Naive thymus-derived CD4-positive, alpha-beta T cell (primary cell): ENCODE data around the gene PCNX1. TPM values are rescaled to one million over a fixed set of nuclear protein-coding genes. Genes with fewer than 3 reads are reported as not detected.

Source experiments
- ATAC-seq: fragments of 150-1000 bp; cut with Tn5 transposase; 2 replicates; pipeline ENCODE4 v1.10.0; 2021; ENCODE audit warnings: mild to moderate bottlenecking, moderate library complexity
- CTCF ChIA-PET: fragments of 350-600 bp; sonication (Branson Sonifier 250); formaldehyde crosslinking; loops from one replicate; lab custom pipeline; 2021; ENCODE audit warnings: antibody characterized with exemption; lab: Charles Lee
- POLR2A ChIA-PET: fragments of 350-600 bp; sonication (Branson Sonifier 250); formaldehyde crosslinking; loops from one replicate; lab custom pipeline; 2021; ENCODE audit warnings: antibody characterized with exemption, inconsistent platforms; lab: Charles Lee
- DNase-seq, 9 donors: peaks; one replicate each; pipeline versions ENCODE4 v3.0.0 to v3.0.0-alpha.2; 2020 to 2022; ENCODE audit warnings: mixed read lengths in 1 of 9
- H3K27ac ChIP-seq: one replicate; pipeline ENCODE4 v1.7.0; 2013; ENCODE audit warnings: mild to moderate bottlenecking, low read depth, low read length, moderate library complexity
- H3K27me3 ChIP-seq, 2 donors: one replicate each; pipeline ENCODE4 v1.7.0; 2013; ENCODE audit warnings: low read length in 2 of 2, mild to moderate bottlenecking in 2 of 2, moderate library complexity in 2 of 2; ENCODE audit not compliant: control insufficient read depth in 2 of 2, insufficient read depth in 2 of 2
- H3K36me3 ChIP-seq, 3 experiments: 1 replicate in 2 of 3; 2 replicates in 1 of 3; pipeline ENCODE4 v1.7.0; 2013; ENCODE audit warnings: low read length in 3 of 3, mild to moderate bottlenecking in 3 of 3, moderate library complexity in 1 of 3; ENCODE audit not compliant: insufficient read depth in 3 of 3, control insufficient read depth in 2 of 3
- H3K4me1 ChIP-seq, 2 donors: one replicate each; pipeline ENCODE4 v1.7.0; 2013; ENCODE audit warnings: low read length in 2 of 2, mild to moderate bottlenecking in 2 of 2, moderate library complexity in 1 of 2; ENCODE audit not compliant: control insufficient read depth in 2 of 2, insufficient read depth in 2 of 2
- H3K4me3 ChIP-seq: 2 replicates; pipeline ENCODE4 v1.7.0; 2013; ENCODE audit warnings: mild to moderate bottlenecking, low read length
- H3K9me3 ChIP-seq, 3 experiments: 1 replicate in 2 of 3; 2 replicates in 1 of 3; pipeline ENCODE4 v1.7.0; 2013; ENCODE audit warnings: low read length in 3 of 3; ENCODE audit not compliant: control insufficient read depth in 2 of 3
- H3K27ac Mint-ChIP-seq, 9 donors: one replicate each; pipeline ENCODE4 v1.8.0; 2020 to 2022; ENCODE audit warnings: mixed read lengths in 9 of 9, mild to moderate bottlenecking in 8 of 9, moderate library complexity in 5 of 9, inconsistent platforms in 2 of 9
- H3K27me3 Mint-ChIP-seq, 5 donors: one replicate each; pipeline ENCODE4 v1.8.0; 2021 to 2022; ENCODE audit warnings: mixed read lengths in 5 of 5, mild to moderate bottlenecking in 1 of 5
- H3K36me3 Mint-ChIP-seq, 5 donors: one replicate each; pipeline ENCODE4 v1.8.0; 2020 to 2022; ENCODE audit warnings: mixed read lengths in 5 of 5, mild to moderate bottlenecking in 3 of 5, inconsistent platforms in 1 of 5
- H3K4me1 Mint-ChIP-seq, 7 donors: one replicate each; pipeline ENCODE4 v1.8.0; 2020 to 2022; ENCODE audit warnings: mixed read lengths in 7 of 7, mild to moderate bottlenecking in 3 of 7, inconsistent platforms in 1 of 7
- H3K4me3 Mint-ChIP-seq, 10 donors: one replicate each; pipeline ENCODE4 v1.8.0; 2020 to 2022; ENCODE audit warnings: mild to moderate bottlenecking in 10 of 10, mixed read lengths in 10 of 10, moderate library complexity in 6 of 10, inconsistent platforms in 2 of 10
- H3K9me3 Mint-ChIP-seq, 11 donors: one replicate each; pipeline ENCODE4 v1.8.0; 2020 to 2022; ENCODE audit warnings: mixed read lengths in 11 of 11, mild to moderate bottlenecking in 4 of 11, inconsistent platforms in 1 of 11, moderate library complexity in 1 of 11
- intact Hi-C, 2 donors: fragments of 100-400 bp; cut with micrococcal nuclease; formaldehyde crosslinking; loops; one replicate each; pipeline ENCODE4 v1.15.1; 2023
- polyA plus RNA-seq, 2 donors: library from polyadenylated mRNA; unstranded; fragments of 300-500 nt; fragmentation: Illumina TruSeq; gene quantifications; one replicate each; pipeline ENCODE4 v1.2.3, GENCODE V29; 2021
- total RNA-seq, 6 experiments: library from RNA in 5 of 6; stranded (reverse) in 5 of 6; gene quantifications; 1 replicate in 5 of 6; 2 replicates in 1 of 6; pipeline ENCODE4 v1.2.3 and lab custom pipeline; 2021 to 2026

The PCNX1 gene
- total and polyA plus RNA-seq, 7 experiments from 2014 or later = 11.2 to 114 (median 111) TPM

- peaks cover 0 to 5% (median 0%) of the 10 kb centered on the region in 3 experiments for H3K36me3 ChIP-seq
- no peaks in the 10 kb centered on the region for H3K27me3 Mint-ChIP-seq
- no peak for DNase-seq
- intact Hi-C loops = loop anchor here (5.0 to 10.0 kb wide), 2 partner anchors 417 to 420 kb away; partner anchors contain the start of gene SIPA1L1 (in 2 of the 2)
- peaks cover 0 to 8% (median 0%) of the 10 kb centered on the region in 5 donors for H3K36me3 Mint-ChIP-seq
- H3K4me3 Mint-ChIP-seq = peak overlapping the region in 2 of 10 donors; percentile 51 to 55
- H3K27ac ChIP-seq = peak overlapping the region; percentile 54
- H3K4me3 ChIP-seq = no peak overlapping the region
- no peaks in the 10 kb centered on the region for H3K9me3 Mint-ChIP-seq
- no peak for ATAC-seq
- peaks cover 32 to 70% (median 51%) of the 10 kb centered on the region in 7 donors for H3K4me1 Mint-ChIP-seq
- H3K27me3 ChIP-seq = no peaks in the 10 kb centered on the region
- CTCF ChIA-PET = interaction anchor here (0.7 to 4.5 kb wide), 18 partner anchors 9 to 107 kb away, joined by 3 to 114 read pairs (median 8); partner anchors contain the start of gene MAP3K9
- peak overlapping the region in 8 of 9 donors; percentile 71 to 97 (median 88) for H3K27ac Mint-ChIP-seq
- peaks cover 9 to 26% of the 10 kb centered on the region in 2 donors for H3K4me1 ChIP-seq
- no peaks in the 10 kb centered on the region for H3K9me3 ChIP-seq
- POLR2A ChIA-PET = interaction anchor here (1.0 to 5.3 kb wide), 10 partner anchors 12 to 96 kb away, joined by 3 to 104 read pairs (median 18); partner anchors contain the start of gene MAP3K9
Measured at GRCh38 chr14:70905301-70905700, 2.0 kb upstream of the PCNX1 start.

GRCh38 chr14:70906793-70907175 is 475 bp upstream of the PCNX1 start:
- Histone ChIP-seq H3K27me3 (no peaks in the 10 kb centered on the region), H3K4me1 (peaks cover 9 to 34% of the 10 kb centered on the region in 2 donors), H3K9me3 (no peaks in the 10 kb centered on the region), H3K36me3 (peaks cover 0 to 5% (median 0%) of the 10 kb centered on the region in 3 experiments), H3K4me3 (peak overlapping the region; percentile 75), H3K27ac (peak overlapping the region; percentile 87)
- H3K27ac Mint-ChIP-seq = peak overlapping the region; percentile 93 to 99 (median 97)
- H3K36me3 Mint-ChIP-seq = peaks cover 0 to 10% (median 0%) of the 10 kb centered on the region in 5 donors
- intact Hi-C loops = loop anchor here (1.0 to 10.0 kb wide), 14 partner anchors 13 to 418 kb away; partner anchors contain the start of genes MAP3K9 (in 2 of the 2), SIPA1L1 (in 2 of the 2) and TTC9 (in 1 of the 2)
- CTCF ChIA-PET = interaction anchor here (0.9 to 4.5 kb wide), 26 partner anchors 9 to 98 kb away, joined by 3 to 114 read pairs (median 8); partner anchors contain the start of gene MAP3K9
- POLR2A ChIA-PET = interaction anchor here (1.0 to 5.3 kb wide), 23 partner anchors 9 to 249 kb away, joined by 3 to 104 read pairs (median 5); partner anchors contain the start of gene MAP3K9
- H3K4me1 Mint-ChIP-seq = peaks cover 44 to 74% (median 66%) of the 10 kb centered on the region in 7 donors
- DNase-seq (no peak), ATAC-seq (no peak)
- no peaks in the 10 kb centered on the region for H3K9me3 Mint-ChIP-seq
- peak overlapping the region; percentile 87 to 99 (median 92) for H3K4me3 Mint-ChIP-seq
- H3K27me3 Mint-ChIP-seq = no peaks in the 10 kb centered on the region

- no peaks in the 10 kb centered on the region for H3K9me3 Mint-ChIP-seq
- peak overlapping the region; percentile 87 to 99 (median 94) for H3K4me3 Mint-ChIP-seq
- H3K27ac Mint-ChIP-seq = peak overlapping the region; percentile 90 to 99 (median 95)
- Histone ChIP-seq H3K27ac (peak overlapping the region; percentile 87), H3K36me3 (peaks cover 0 to 5% (median 0%) of the 10 kb centered on the region in 3 experiments), H3K9me3 (no peaks in the 10 kb centered on the region), H3K4me1 (peaks cover 14 to 40% of the 10 kb centered on the region in 2 donors), H3K27me3 (no peaks in the 10 kb centered on the region), H3K4me3 (peak overlapping the region; percentile 93)
- ChIA-PET CTCF (interaction anchor here (0.9 to 4.5 kb wide), 24 partner anchors 10 to 99 kb away, joined by 3 to 114 read pairs (median 5); partner anchors contain the start of gene MAP3K9), POLR2A (interaction anchor here (0.6 to 5.3 kb wide), 25 partner anchors 10 to 88 kb away, joined by 3 to 104 read pairs (median 6); no protein-coding TSS in a partner anchor)
- ATAC-seq (peak; percentile 30), DNase-seq (peak in 8 of 9 donors; percentile 49 to 74 (median 56))
- intact Hi-C loops = loop anchor here (1.0 to 10.0 kb wide), 17 partner anchors 9 to 417 kb away; partner anchors contain the start of genes MAP3K9 (in 2 of the 2), SIPA1L1 (in 2 of the 2) and TTC9 (in 1 of the 2)
- H3K36me3 Mint-ChIP-seq = peaks cover 0 to 18% (median 0%) of the 10 kb centered on the region in 5 donors
- H3K4me1 Mint-ChIP-seq = peaks cover 57 to 83% (median 79%) of the 10 kb centered on the region in 7 donors
- no peaks in the 10 kb centered on the region for H3K27me3 Mint-ChIP-seq
Measured at GRCh38 chr14:70907996-70908934, 1.0 kb downstream of the PCNX1 start.

GRCh38 chr14:70908935-70909641 is 1.8 kb downstream of the PCNX1 start:
- H3K4me3 Mint-ChIP-seq = peak overlapping the region; percentile 87 to 99 (median 94)
- CTCF ChIA-PET = interaction anchor here (0.6 to 1.9 kb wide), 6 partner anchors 18 to 47 kb away, joined by 3 to 8 read pairs (median 4); no protein-coding TSS in a partner anchor
- peak overlapping the region; percentile 93 for H3K4me3 ChIP-seq
- peak overlapping the region; percentile 87 for H3K27ac ChIP-seq
- intact Hi-C loops = loop anchor here (1.0 to 10.0 kb wide), 5 partner anchors 8 to 416 kb away; partner anchors contain the start of gene SIPA1L1 (in 2 of the 2)
- no peaks in the 10 kb centered on the region for H3K9me3 Mint-ChIP-seq
- POLR2A ChIA-PET = interaction anchor here (0.6 to 4.2 kb wide), 13 partner anchors 10 to 260 kb away, joined by 3 to 19 read pairs (median 4); no protein-coding TSS in a partner anchor
- H3K9me3 ChIP-seq = no peaks in the 10 kb centered on the region
- peak overlapping the region; percentile 90 to 97 (median 93) for H3K27ac Mint-ChIP-seq
- H3K4me1 ChIP-seq = peaks cover 14 to 40% of the 10 kb centered on the region in 2 donors
- peaks cover 52 to 81% (median 71%) of the 10 kb centered on the region in 7 donors for H3K4me1 Mint-ChIP-seq
- peaks cover 0 to 5% (median 0%) of the 10 kb centered on the region in 3 experiments for H3K36me3 ChIP-seq
- no peaks in the 10 kb centered on the region for H3K27me3 Mint-ChIP-seq
- no peaks in the 10 kb centered on the region for H3K27me3 ChIP-seq
- DNase-seq (no peak), ATAC-seq (no peak)
- peaks cover 0 to 18% (median 0%) of the 10 kb centered on the region in 5 donors for H3K36me3 Mint-ChIP-seq

- H3K27me3 Mint-ChIP-seq = no peaks in the 10 kb centered on the region
- peaks cover 14 to 43% of the 10 kb centered on the region in 2 donors for H3K4me1 ChIP-seq
- ChIA-PET POLR2A (interaction anchor here (0.6 to 4.2 kb wide), 9 partner anchors 9 to 267 kb away, joined by 3 to 19 read pairs (median 4); no protein-coding TSS in a partner anchor), CTCF (interaction anchor here (1.1 to 1.9 kb wide), 3 partner anchors 15 to 46 kb away, joined by 3 to 8 read pairs (median 4); no protein-coding TSS in a partner anchor)
- peaks cover 50 to 81% (median 72%) of the 10 kb centered on the region in 7 donors for H3K4me1 Mint-ChIP-seq
- peaks cover 0 to 5% (median 0%) of the 10 kb centered on the region in 3 experiments for H3K36me3 ChIP-seq
- H3K36me3 Mint-ChIP-seq = peaks cover 0 to 23% (median 0%) of the 10 kb centered on the region in 5 donors
- peak overlapping the region; percentile 87 for H3K27ac ChIP-seq
- peak in 3 of 9 donors; percentile 25 to 56 (median 39) for DNase-seq
- peak overlapping the region; percentile 84 to 99 (median 92) for H3K4me3 Mint-ChIP-seq
- H3K4me3 ChIP-seq = peak overlapping the region; percentile 93
- no peaks in the 10 kb centered on the region for H3K9me3 ChIP-seq
- no peaks in the 10 kb centered on the region for H3K9me3 Mint-ChIP-seq
- peak overlapping the region; percentile 48 to 97 (median 93) for H3K27ac Mint-ChIP-seq
- intact Hi-C loops = loop anchor here (1.0 to 10.0 kb wide), 4 partner anchors 7 to 415 kb away; partner anchors contain the start of gene SIPA1L1 (in 2 of the 2)
- no peaks in the 10 kb centered on the region for H3K27me3 ChIP-seq
- ATAC-seq = no peak
Measured at GRCh38 chr14:70909733-70910614, 2.7 kb downstream of the PCNX1 start.
